ENCODE results near the gene HMGXB3.
"Not testable (repeated sequence)": the region's sequence is repeated elsewhere in the genome, so short reads cannot be mapped to it uniquely, and the experiment has no call there.

Gene HMGXB3

DNA sequence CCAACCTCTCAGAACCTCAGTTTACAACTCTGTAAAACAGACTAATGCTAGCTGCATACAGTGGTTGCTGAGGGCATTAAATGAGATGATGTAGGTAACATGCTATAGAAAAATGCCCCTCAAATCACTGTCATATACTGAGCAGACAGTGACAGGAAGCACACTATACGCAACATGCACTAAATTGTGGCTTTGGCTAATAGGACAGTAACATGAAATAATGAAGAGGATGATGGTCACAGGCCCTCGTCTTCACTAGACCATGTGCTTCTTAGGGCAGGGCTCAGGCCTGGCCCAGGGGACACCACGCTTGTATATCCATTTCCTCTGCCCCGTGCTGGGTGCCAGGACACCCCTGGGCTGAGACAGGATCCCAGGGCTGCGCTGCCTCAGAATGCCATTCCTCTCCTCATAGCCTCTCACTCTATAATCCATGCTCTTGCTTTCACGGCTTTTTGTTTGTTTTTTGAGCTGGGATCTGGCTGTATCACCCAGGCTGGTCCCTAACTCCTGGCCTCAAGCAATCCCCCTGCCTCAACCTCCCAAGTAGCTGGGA, 66.9 kb downstream of the HMGXB3 start:
- no peak for DNase-seq (ENCODE audit: low read depth in 2 of 2)

DNA sequence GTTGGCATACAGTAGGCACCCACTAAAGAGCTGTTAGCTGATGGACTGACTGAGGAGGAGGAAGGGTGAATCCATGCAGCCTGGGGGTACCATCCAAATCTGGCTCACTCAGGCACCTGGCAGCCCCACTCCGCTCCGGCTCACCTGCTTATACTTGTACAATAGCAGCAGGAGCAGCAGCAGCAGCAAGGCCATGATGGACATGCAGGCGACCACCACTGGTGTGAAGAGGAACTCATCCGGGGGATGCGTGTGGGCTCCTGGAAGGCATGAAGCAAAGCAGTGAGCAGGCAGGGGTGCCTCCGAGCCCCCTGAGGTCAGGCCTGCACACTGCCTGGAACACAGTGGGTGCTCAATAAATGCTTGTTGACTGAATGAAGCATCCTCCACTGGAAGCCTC, 67.5 kb downstream of the HMGXB3 start:
- no peak for DNase-seq (ENCODE audit: low read depth in 2 of 2)

DNA sequence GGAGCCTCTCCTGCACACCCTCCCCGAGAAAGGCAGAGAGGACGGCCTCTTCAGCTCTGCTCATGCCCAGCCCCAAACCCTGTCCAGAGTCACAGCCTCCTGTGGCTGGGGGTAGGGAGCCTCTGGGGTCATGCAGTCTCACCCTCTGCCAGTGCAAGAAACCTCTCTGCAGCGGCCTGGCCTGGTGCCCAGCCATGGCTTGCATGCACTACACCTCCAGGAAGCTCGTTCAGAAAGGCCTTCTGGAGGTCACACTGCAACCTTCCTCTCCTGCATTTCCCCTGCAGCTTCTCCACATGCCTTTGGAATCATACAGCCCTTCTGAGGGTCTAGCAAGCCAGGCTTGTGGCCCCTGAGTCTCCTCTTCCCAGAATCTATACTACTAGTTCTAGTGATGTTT, 67.9 kb downstream of the HMGXB3 start:
- no peak for DNase-seq (ENCODE audit: low read depth in 2 of 2)

DNA sequence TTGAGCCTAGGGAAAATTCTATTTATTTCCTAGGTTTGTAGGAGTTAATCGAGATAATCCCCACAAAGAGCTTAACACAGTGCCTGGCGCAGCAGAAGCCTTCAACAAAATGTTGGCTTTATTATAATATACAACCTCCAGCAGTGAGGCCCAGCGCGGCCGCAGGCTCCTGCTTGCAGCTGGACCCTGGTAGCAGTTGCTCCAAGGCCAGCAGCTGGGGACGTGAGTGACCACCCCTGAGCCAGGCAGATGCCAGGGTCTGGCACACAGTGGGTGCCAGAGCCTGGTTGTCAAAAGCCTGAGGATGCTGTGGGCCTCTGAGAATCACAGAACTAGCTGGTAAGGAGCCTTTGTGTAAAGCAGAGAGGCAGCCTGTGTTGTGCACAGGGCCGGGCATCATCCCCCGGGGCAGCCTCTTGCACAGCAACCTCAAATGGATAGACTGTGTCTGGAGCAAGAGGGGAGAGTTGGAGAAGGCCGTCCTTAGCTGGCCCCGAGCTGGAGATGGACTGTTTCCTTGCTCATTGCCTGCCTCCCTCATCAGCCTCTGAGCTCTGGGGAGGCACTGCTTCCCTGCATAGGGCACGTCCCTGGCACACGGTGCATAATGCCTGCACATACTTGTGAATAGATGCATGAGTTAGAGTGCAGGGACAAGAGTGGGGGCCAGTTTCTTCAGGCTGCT, 68.6 kb downstream of the HMGXB3 start:
- no peak for DNase-seq (ENCODE audit: low read depth in 2 of 2)

DNA sequence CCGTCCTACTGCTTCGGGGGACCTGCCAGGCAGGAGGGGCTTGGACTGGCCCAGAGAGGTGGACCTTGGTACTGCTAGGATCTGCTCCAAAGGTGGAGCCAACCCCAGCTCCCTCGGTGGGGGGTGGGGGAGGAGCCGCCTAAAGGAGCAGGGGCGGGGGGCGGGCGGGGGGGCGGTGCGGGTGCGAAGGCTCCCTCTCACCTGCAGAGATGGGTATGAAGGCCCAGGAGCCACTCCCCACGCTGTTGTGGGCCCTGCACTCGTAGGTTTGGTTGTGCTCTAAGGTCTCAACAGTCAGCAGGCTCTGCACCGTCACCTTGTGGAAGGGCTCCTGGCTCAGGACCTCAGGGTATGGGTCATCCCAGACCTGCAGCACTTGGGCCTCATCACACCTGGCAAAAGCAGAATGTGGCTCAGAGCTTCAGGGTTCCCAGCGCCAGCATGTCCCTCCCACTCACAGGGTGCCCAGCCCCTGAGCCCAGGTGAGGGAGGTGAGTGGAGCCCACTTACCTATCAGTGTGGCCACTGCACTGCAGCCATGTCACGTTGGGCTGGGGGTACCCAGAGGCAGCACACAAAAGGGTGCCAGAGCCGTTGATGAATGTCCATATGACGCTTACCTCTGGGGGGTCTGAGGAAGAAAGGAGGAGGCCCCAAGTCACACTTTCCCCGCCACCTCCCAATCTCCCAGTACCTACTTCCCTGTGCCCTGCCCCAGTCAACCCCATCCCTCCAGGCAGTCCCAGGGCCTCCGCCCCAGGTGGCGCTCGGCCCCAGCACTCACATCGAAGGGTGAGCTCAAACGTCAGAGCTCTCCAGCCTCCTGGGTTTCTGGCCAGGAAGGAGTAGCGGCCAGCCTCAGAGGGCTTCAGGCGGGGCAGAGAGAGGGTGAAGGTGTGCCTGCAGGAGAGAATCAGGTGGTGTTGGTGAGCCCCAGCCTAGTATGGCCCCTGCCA, 69.4 kb downstream of the HMGXB3 start:
- DNase-seq (ENCODE audit: low read depth in 2 of 2), result no peak

DNA sequence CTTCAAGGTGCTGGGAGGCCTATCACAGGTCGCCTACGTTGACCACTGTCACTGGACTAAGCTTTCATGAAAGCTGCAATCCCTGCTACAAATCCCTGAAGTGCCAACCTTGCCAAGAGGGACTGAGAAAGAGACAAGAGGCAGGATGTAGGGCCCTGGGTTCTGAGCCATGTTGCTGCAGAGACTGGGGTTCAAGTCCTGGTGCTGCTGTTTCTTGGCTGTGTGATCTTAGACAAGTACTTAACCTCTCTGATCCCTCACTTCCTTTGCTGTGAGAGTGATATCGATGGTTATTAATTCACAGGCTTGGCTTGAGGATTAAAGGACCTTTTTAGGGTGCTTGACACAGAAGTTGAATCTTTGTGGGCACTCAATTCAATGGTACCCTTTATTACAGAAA, 70.3 kb downstream of the HMGXB3 start:
- DNase-seq (ENCODE audit: low read depth in 2 of 2), result no peak

DNA sequence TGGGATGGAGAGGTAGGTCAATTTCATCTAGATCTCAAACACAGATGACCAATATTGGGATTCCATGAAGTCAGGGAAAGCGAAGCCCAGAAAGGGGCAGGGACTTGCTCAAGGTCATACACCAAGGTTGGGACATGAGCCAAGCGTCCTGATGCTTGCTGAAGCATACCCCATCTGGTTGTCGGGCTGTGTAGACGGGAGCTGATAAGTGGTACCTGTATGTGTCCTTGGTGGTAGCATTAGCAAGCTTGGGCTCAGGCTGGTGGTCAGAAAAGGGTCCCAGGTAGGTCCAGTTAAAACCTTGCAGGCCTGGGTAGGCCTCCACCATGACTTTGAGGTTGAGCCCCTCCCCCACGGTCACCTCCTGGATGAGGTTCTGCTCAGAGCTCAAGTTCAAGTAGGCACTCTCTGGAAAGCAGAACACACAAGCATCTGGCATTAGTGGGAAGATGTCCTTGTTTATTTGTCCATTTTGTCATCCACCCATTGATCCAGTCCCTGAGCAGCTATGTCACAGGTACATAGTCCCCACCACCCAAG, 72.6 kb downstream of the HMGXB3 start:
- no peak for DNase-seq (ENCODE audit: low read depth in 2 of 2)

DNA sequence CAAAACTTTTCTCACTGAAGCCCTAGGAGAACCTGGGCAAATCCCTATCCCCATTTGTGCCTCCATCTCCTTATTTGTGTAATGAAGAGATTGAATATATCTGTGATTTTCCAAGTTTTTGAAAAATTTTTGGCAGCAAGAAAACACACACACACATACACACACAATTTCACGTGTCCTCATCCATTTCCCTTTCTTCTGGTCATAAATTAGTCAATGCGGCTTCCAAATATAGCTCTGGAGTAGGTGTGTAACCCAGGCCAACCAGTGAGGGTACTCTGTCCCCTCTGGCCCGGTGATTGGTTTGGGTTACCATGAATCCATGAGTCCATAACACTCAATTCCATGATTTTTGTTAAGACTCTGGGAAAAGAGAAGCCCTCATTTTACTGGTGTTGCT, 73.1 kb downstream of the HMGXB3 start:
- DNase-seq (ENCODE audit: low read depth in 2 of 2), result no peak

DNA sequence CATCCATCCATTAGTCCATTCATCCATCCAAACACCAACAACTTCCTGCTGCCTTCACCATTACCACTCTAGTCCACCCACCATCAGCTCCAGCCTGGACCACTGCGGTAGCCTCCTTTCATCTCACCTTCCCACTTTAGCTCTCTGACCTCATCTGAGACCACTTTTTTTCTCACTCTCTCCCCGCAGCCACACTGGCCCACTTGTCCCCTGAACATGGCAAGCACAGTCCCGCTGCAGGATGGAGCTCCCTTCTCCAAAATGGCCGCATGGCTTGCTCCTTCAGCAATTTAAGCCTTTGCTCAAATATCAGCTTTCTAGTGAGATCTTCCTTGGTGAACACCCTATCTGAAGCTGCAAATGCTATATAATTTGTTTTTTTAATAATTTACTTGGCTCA, 74.7 kb downstream of the HMGXB3 start:
- no peak for DNase-seq (ENCODE audit: low read depth in 2 of 2)

DNA sequence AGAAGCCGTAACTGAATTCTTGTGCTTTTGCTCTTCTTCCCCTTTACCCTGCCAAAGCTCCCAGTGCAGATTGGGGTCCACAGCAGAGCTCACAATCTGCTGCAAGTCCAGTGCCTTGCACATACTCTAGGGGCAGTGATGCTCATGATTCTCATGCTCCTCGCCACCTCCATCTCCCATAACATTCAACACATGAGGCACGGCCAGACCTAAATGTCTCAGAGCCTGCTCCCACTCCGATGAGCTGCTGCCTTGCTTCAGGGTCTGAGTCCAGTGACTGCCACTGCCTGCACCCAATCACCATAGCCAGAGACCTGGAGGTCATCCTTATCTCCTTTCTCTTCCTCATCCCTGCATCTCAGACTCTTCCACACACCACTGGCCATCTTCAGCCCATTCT, 75.3 kb downstream of the HMGXB3 start:
- no peak for DNase-seq (ENCODE audit: low read depth in 2 of 2)

DNA sequence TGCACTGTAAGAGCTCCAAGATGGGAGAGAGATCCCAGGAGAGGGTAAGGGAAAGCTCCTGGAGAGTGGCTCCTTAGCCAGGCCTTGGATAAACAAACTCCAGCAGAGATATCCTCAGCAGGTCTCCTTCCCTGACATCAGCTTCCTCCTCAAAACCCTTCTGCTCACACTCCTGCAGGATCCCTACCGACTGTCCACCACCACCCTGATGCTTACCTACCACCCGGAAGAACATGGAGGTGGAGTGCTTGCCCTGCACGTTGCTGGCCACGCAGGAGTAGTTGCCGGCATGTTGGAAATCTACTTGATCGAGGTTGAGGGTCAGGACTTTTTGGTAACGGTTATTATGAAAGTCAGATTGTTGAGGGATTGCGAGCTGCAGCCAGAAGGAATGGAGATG, 76.5 kb downstream of the HMGXB3 start:
- no peak for DNase-seq (ENCODE audit: low read depth in 2 of 2)

DNA sequence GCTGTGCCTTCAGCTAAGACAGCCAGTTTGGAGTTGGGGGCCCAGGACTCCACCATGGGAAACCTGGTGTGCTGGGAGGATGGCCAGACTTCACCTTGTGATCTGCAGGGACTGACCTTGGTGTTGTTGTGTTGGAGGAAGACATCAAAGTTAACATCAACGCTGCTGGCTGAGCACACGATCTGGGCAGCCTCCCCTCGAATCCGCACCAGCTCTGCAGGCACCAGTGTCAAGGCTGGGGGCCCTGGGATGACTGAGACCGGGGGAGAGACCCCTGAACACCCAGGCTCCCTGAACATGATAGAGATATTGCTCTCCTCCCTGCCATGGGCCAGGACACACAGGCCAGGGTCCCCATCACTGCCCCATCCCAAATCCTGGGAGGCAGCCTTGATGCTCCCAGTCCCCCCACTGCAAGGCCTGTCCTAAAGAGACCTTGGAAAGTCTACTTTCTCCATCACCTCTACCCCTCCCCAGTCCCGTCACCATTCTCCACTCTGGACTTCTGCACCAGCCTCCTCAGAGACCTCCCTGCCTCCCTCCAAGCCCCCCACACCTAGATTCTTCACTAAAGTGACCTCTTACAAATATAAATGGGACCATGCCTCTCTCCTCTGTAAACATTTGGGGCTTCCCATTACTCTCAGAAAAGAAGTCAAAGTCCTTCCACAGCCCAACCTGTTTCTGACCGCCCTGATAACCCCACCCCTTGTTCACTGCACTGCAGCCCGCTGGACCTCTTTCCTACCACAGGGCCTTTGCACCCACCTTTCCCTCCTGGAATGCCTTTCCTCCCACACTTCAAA, 77.7 kb downstream of the HMGXB3 start:
- DNase-seq (ENCODE audit: low read depth in 2 of 2), result no peak

DNA sequence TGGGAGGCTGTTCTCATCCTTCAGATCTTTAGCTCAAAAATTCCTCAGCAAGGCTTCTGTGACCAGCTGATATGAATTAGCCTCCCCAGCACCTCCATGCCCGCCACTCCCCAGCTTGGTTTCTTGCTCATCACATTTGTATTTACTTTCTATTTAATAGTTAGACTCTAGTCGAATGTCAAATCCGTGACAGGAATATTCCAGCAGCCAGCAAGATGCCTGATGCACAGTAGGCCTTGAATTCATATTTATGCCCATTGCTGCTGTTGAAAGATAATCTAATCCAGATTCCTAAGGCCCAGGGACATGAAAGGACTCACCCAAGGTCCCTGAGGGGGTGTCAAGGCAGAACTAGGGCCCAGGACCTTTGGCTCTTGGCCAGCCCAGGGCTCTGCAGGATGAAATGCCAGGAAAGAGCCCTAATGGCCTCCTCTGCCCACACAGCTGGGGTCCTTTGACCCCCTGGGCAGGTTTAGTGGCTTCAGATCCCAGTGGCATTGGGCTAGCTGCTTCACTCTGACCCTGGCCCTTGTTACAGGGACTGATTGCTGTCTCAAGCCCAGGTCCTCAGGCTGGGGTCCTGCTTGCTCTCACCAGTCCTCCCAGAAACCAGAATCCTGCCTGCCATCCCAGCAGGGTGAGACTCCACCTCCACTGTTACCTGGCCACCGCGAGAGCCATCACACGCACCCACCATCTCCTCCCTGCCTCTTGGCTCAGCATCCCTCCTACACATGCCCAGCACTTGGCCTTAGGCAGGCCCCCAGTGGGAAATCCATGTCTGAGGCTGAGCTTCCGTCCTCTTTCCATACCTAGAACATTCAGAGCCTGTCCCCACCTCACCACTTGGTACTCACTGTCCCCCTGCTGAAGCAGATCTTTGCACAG, 78.5 kb downstream of the HMGXB3 start:
- DNase-seq (ENCODE audit: low read depth in 2 of 2), result no peak

DNA sequence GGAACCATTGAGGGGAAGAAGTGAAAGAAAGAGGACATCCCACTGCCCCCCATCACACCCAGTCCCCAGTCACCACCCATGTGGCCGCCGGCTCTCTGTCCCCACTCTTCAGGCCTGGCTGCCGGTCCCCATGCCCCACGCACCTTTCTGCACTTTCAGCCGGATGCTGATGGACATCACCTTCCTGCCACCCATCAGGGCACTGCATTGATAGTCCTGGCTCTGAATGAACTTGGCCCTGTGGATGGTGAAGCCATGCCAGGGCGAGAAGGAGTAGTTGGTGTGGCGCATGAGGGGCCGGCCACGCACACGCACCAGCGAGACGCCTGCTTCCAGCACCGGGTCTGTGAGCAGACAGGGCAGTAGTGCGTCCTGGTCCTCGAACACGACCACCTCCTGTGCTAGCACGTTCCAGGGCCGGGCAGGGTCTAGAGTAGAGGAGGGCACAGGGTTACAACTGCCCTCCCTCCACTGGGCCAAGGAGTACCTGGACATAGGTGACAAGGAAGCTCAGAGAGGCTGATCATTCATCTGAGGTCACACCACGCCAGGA, 79.4 kb downstream of the HMGXB3 start:
- no peak for DNase-seq (ENCODE audit: low read depth in 2 of 2)

DNA sequence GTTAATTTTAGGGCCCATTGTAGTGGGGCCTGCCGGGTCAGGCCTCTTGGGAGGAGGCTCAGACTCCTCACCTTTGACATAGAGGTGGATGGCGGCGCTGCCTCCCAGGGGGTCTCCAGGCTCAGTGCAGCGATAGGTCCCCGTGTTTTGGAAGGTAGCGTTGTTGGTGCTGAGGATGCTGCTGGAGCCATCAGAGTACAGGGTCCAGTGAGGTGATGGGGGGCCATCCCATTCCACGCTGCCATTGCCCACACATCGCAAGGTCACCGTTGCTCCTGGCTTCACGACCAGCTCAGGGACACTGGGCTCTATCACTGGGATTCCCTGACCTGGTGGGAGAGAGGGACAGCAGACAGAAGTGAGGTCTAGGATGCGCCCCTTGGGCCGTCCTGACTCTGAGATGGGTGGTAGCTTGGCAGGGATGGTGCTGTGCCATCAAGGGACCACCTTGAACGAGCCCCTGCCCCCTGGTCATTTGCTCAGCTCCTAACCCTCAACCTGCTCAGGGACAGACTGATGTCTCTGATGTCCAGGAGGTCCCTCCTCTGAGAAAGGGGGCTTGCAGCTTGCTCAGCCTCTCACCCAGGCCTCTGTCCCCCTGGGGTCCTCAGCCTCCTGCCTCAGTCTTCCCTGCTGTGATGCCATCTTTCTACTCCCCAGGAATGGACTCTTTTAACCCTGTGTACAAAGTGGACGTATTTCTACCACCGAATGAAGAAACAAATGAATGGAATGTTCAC, 80.3 kb downstream of the HMGXB3 start:
- no peak for DNase-seq (ENCODE audit: low read depth in 2 of 2)

DNA sequence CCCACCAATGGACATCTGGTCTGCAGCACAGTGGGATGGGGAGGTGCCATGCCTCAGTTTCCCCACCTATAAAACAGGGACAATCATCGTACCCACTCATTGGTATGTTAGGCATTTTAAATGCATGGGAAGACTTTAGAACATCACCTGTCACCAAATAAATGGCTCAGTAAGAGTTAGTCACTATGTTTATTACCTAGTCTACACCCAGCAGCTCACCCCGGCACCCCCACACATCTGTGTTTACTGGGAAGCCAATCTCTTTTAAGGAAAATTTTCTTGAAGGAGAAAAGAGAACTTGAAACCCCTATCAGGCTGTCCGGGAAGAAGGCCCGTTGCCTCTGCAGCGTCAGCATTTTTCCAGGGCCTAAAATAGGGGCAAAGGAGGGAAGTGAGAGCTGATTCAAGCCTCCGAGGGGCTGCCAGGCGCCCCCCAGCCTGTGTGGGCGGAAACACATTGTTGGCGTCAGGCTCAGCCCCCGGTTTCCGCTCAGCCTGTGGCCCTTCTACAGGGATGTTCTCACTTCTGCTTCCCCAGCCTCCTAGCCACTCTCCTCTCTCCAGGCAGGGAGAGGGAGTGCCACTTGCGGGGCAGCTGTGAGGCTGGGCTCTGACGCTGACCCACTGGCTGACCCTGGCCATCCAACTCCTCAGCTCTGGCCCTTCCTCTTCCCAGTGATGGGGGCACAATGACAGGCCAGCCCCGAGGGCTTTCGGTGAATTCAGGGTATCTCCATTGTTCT, 81.2 kb downstream of the HMGXB3 start:
- no peak for DNase-seq (ENCODE audit: low read depth in 2 of 2)

DNA sequence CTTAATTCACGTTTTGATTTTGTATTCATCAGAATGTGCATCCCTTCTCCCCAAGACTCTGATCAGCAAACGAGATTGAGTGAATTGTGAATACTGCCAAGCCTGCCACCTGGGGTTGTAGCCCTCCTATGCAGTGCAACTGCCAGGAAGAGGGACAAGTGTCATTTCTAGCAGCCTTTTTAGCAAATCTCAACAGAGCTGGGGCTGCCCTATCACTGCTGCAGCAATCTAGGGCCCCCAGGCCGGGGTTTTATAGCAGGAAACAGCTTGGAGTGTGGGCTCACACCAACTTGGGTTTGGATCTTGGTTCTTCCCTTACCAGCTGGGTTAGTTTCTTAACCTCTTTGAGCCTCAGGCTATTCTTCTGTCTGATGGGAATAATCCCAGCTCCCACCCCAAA, 81.8 kb downstream of the HMGXB3 start:
- DNase-seq (ENCODE audit: low read depth in 2 of 2), result no peak

DNA sequence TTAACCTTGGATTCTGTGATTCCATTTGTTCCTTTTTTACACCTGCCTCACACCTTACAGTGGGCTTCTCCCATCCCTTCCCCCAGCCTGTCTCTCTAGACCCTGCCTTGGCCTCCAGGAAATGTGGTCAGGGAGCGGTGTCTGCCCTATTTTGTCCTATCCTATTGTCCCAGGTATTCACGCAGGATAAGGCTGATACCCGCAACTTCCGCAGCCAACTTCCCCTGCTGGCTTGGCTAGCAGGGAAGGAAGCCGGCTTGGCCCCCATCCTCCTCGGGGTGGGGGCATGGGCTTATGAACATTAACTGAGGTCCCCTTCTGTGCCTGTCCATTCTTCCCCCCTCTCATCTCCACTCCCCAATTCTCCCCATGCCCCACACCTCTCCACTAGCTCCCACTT, 82.3 kb downstream of the HMGXB3 start:
- DNase-seq (ENCODE audit: low read depth in 2 of 2), result no peak

DNA sequence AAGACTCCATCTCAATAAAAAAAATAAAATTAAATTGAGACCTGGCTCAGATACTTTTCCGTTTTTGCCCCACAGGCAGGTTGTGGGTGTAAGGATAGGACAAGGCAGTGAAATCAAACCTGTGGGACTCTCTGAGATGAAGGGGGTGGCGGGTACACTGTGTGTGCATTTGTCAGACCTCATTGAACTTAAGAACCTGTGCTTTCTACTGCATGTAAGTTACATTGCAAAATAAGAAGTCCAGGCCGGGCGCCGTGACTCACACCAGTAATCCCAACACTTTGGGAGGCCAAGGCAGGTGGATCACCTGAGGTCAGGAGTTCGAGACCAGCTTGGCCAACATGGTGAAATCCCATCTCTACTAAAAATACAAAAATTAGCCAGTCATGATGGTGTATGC, 84.2 kb downstream of the HMGXB3 start:
- DNase-seq (ENCODE audit: low read depth in 2 of 2), result not testable (repeated sequence)
